H9 (cell line): ENCODE results near the gene PCCA. TPM values are rescaled to one million over a fixed set of nuclear protein-coding genes. Genes with fewer than 3 reads are reported as not detected.
A peak's percentile ranks its signal among the peaks of the same experiment; 100 is the strongest.

Experiments
- DNase-seq: peaks from one replicate; pipeline ENCODE4 v3.0.0-alpha.2; 2017
- H2AFZ ChIP-seq: one replicate; pipeline ENCODE4 v1.6.1; 2013; ENCODE audit warnings: mild to moderate bottlenecking, low read length, control low read depth, moderate library complexity
- H2AK5ac ChIP-seq: 2 replicates; pipeline ENCODE4 v1.6.1; 2013; ENCODE audit warnings: low read length, control low read depth, mixed read lengths; ENCODE audit not compliant: insufficient read length
- H2BK120ac ChIP-seq: one replicate; pipeline ENCODE4 v1.6.1; 2013; ENCODE audit warnings: low read depth, mild to moderate bottlenecking, low read length, control low read depth, inconsistent platforms; ENCODE audit not compliant: poor library complexity, severe bottlenecking
- H2BK12ac ChIP-seq: 2 replicates; pipeline ENCODE4 v1.6.1; 2013; ENCODE audit warnings: low read length, control low read depth, mixed read lengths, low read depth; ENCODE audit not compliant: insufficient read length
- H2BK15ac ChIP-seq: 2 replicates; pipeline ENCODE4 v1.6.1; 2013; ENCODE audit warnings: low read depth, low read length, control low read depth
- H2BK20ac ChIP-seq: one replicate; pipeline ENCODE4 v1.6.1; 2013; ENCODE audit warnings: low read depth, mild to moderate bottlenecking, low read length, control low read depth, inconsistent platforms; ENCODE audit not compliant: poor library complexity, severe bottlenecking
- H2BK5ac ChIP-seq: 2 replicates; pipeline ENCODE4 v1.6.1; 2013; ENCODE audit warnings: low read length, control low read depth, mixed read lengths; ENCODE audit not compliant: insufficient read length
- H3K14ac ChIP-seq: 2 replicates; pipeline ENCODE4 v1.6.1; 2013; ENCODE audit warnings: low read length, control low read depth; ENCODE audit not compliant: insufficient read depth
- H3K18ac ChIP-seq: 2 replicates; pipeline ENCODE4 v1.6.1; 2013; ENCODE audit warnings: low read depth, mild to moderate bottlenecking, mixed read lengths, low read length, control low read depth; ENCODE audit not compliant: insufficient read length
- H3K23ac ChIP-seq: 2 replicates; pipeline ENCODE4 v1.6.1; 2013; ENCODE audit warnings: low read length, control low read depth, mixed read lengths, low read depth; ENCODE audit not compliant: insufficient read length
- H3K23me2 ChIP-seq: 2 replicates; pipeline ENCODE4 v1.6.1; 2013; ENCODE audit warnings: low read depth, mild to moderate bottlenecking, mixed read lengths, low read length, control low read depth; ENCODE audit not compliant: insufficient read length, poor library complexity, severe bottlenecking
- H3K27ac ChIP-seq: 2 replicates; pipeline ENCODE4 v1.5.1; 2013; ENCODE audit warnings: low read length, control low read depth, mixed read lengths, low read depth; ENCODE audit not compliant: insufficient read length
- H3K27me3 ChIP-seq: 2 replicates; pipeline ENCODE4 v1.6.1; 2013; ENCODE audit warnings: low read length, control low read depth, inconsistent platforms; ENCODE audit not compliant: insufficient read depth
- H3K4ac ChIP-seq: 2 replicates; pipeline ENCODE4 v1.6.1; 2013; ENCODE audit warnings: low read depth, mild to moderate bottlenecking, control low read depth, inconsistent platforms, low read length, moderate library complexity
- H3K4me1 ChIP-seq: 2 replicates; pipeline ENCODE4 v1.6.1; 2013; ENCODE audit warnings: low read length, control low read depth, inconsistent platforms; ENCODE audit not compliant: insufficient read depth
- H3K4me2 ChIP-seq: 2 replicates; pipeline ENCODE4 v1.6.1; 2013; ENCODE audit warnings: low read length, control low read depth, mixed read lengths; ENCODE audit not compliant: insufficient read length, insufficient read depth
- H3K56ac ChIP-seq: 2 replicates; pipeline ENCODE4 v1.6.1; 2013; ENCODE audit warnings: low read depth, mild to moderate bottlenecking, mixed read lengths, low read length, control low read depth; ENCODE audit not compliant: insufficient read length
- H3K79me1 ChIP-seq: 2 replicates; pipeline ENCODE4 v1.6.1; 2013; ENCODE audit warnings: low read depth, mild to moderate bottlenecking, moderate library complexity, low read length, control low read depth, inconsistent platforms; ENCODE audit not compliant: insufficient read depth, poor library complexity, severe bottlenecking
- H3K79me2 ChIP-seq: 2 replicates; pipeline ENCODE4 v1.6.1; 2013; ENCODE audit warnings: low read length, control low read depth, inconsistent platforms; ENCODE audit not compliant: insufficient read depth
- H3K9ac ChIP-seq: 2 replicates; pipeline ENCODE4 v1.6.1; 2013; ENCODE audit warnings: low read length, control low read depth, mixed read lengths; ENCODE audit not compliant: insufficient read length; ENCODE audit errors: extremely low read depth
- H3K9me3 ChIP-seq: one replicate; pipeline ENCODE4 v1.6.1; 2013; ENCODE audit warnings: low read depth, low read length, inconsistent platforms; ENCODE audit not compliant: control insufficient read depth
- H3T11ph ChIP-seq: one replicate; pipeline ENCODE4 v1.6.1; 2013; ENCODE audit warnings: mild to moderate bottlenecking, low read length, control low read depth, inconsistent platforms
- H4K20me1 ChIP-seq: one replicate; pipeline ENCODE4 v1.6.1; 2013; ENCODE audit not compliant: control insufficient read depth, insufficient read length, insufficient read depth
- H4K5ac ChIP-seq: 2 replicates; pipeline ENCODE4 v1.6.1; 2013; ENCODE audit warnings: low read depth, mild to moderate bottlenecking, mixed read lengths, low read length, control low read depth; ENCODE audit not compliant: insufficient read length
- H4K8ac ChIP-seq: replicated peaks from 2 replicates; pipeline ENCODE4 v1.6.1; 2013; ENCODE audit warnings: low read length, control low read depth, mixed read lengths, low read depth; ENCODE audit not compliant: insufficient read length
- H4K91ac ChIP-seq: 2 replicates; pipeline ENCODE4 v1.6.1; 2013; ENCODE audit warnings: low read depth, mild to moderate bottlenecking, moderate library complexity, mixed read lengths, low read length, control low read depth; ENCODE audit not compliant: insufficient read length
- H3K27ac Mint-ChIP-seq, 3 experiments: 2 replicates in 2 of 3; 3 replicates in 1 of 3; pipeline ENCODE4 v1.8.0; 2020 to 2021; ENCODE audit warnings: mixed read lengths in 3 of 3, mild to moderate bottlenecking in 1 of 3, moderate library complexity in 1 of 3
- H3K27me3 Mint-ChIP-seq: 2 replicates; pipeline ENCODE4 v1.8.0; 2021; ENCODE audit warnings: low read depth, mild to moderate bottlenecking, moderate library complexity, mixed read lengths
- H3K36me3 Mint-ChIP-seq, 3 experiments: 2 replicates in 2 of 3; 3 replicates in 1 of 3; pipeline ENCODE4 v1.8.0; 2020 to 2021; ENCODE audit warnings: low read depth in 3 of 3, mixed read lengths in 3 of 3; ENCODE audit not compliant: insufficient read depth in 1 of 3
- H3K4me1 Mint-ChIP-seq, 2 experiments: 2 replicates each; pipeline ENCODE4 v1.8.0; 2020; ENCODE audit warnings: mixed read lengths in 2 of 2
- H3K4me3 Mint-ChIP-seq, 2 experiments: 2 replicates in 1 of 2; 3 replicates in 1 of 2; pipeline ENCODE4 v1.8.0; 2020 to 2021; ENCODE audit warnings: mild to moderate bottlenecking in 2 of 2, mixed read lengths in 2 of 2, moderate library complexity in 1 of 2
- H3K9me3 Mint-ChIP-seq, 2 experiments: 2 replicates in 1 of 2; 3 replicates in 1 of 2; pipeline ENCODE4 v1.8.0; 2020; ENCODE audit warnings: mild to moderate bottlenecking in 2 of 2, mixed read lengths in 2 of 2, moderate library complexity in 1 of 2
- CTCF ChIP-seq: fragments of 200-600 bp; sonication (generic); conservative IDR thresholded peaks from 3 replicates; pipeline ENCODE4 v1.8.0; 2021; ENCODE audit warnings: antibody characterized with exemption, mild to moderate bottlenecking
- WGBS: extraction: QIAGEN DNeasy Blood & Tissue Kit; methylation state at CpG from one replicate; pipeline ENCODE4 v1.1.7; 2013; ENCODE audit warnings: missing lambda C conversion rate, low lambda C conversion rate, mixed read lengths; ENCODE audit not compliant: insufficient read length; ENCODE audit errors: extremely low coverage; 5-methylcytosine and 5-hydroxymethylcytosine counted together
- total RNA-seq: library from RNA; stranded (reverse); gene quantifications from 2 replicates; pipeline ENCODE4 v1.2.1, GENCODE V29; 2021

Gene PCCA
- total RNA-seq, 1 experiment from 2014 or later: 56.5 TPM

GRCh38 chr13:100534911-100535310 is 446.0 kb downstream of the PCCA start:
- H3K4ac ChIP-seq: no peak overlapping the region
- no peak overlapping the region for H4K5ac ChIP-seq
- H2BK5ac ChIP-seq: no peak overlapping the region
- no peak overlapping the region for H3K56ac ChIP-seq
- H3T11ph ChIP-seq: no peak overlapping the region
- H3K79me2 ChIP-seq: no peaks in the 10 kb centered on the region
- no peaks in the 10 kb centered on the region for H3K23me2 ChIP-seq
- peak overlapping the region in 1 of 3 experiments; percentile 70; a peak in 2 of 7 replicates for H3K27ac Mint-ChIP-seq
- no peak overlapping the region for H2AK5ac ChIP-seq
- peaks cover 3% of the 10 kb centered on the region; the same call in 1 of the 2 replicates for H3K4me1 ChIP-seq
- H3K4me3 Mint-ChIP-seq: no peak overlapping the region
- H3K79me1 ChIP-seq: no peaks in the 10 kb centered on the region
- H3K27me3 Mint-ChIP-seq: peaks cover 1% of the 10 kb centered on the region; the same call in 1 of the 2 replicates
- H3K23ac ChIP-seq: no peak overlapping the region
- peaks cover 2% of the 10 kb centered on the region for H4K20me1 ChIP-seq
- H3K9me3 ChIP-seq: no peaks in the 10 kb centered on the region
- H2AFZ ChIP-seq: no peak overlapping the region
- no peak for DNase-seq
- peaks cover 0 to 7% (median 3%) of the 10 kb centered on the region in 3 experiments; a peak in 3 of 7 replicates for H3K36me3 Mint-ChIP-seq
- H3K9ac ChIP-seq: no peak overlapping the region
- WGBS: no CpG with 5 or more reads among the region's 6 CpGs
- no peak overlapping the region for H2BK15ac ChIP-seq
- H3K4me1 Mint-ChIP-seq: peaks cover 23 to 27% of the 10 kb centered on the region in 2 experiments
- no peaks in the 10 kb centered on the region for H3K9me3 Mint-ChIP-seq
- no peak overlapping the region for H4K91ac ChIP-seq
- H3K27me3 ChIP-seq: no peaks in the 10 kb centered on the region
- no peak overlapping the region for H3K27ac ChIP-seq
- H2BK12ac ChIP-seq: no peak overlapping the region
- no peak overlapping the region for H2BK20ac ChIP-seq
- H3K14ac ChIP-seq: peak overlapping the region; percentile 8; the same call in 1 of the 2 replicates
- TF ChIP-seq CTCF: no peak
- H2BK120ac ChIP-seq: no peak overlapping the region
- no peak overlapping the region for H3K4me2 ChIP-seq
- H4K8ac ChIP-seq: no peak overlapping the region
- no peak overlapping the region for H3K18ac ChIP-seq
